ENCODE results near the gene GRXCR1.

- TF ChIP-seq CTCF (tag by site-specific recombination; IDR thresholded peaks at IDR 0.05), result no peak
- no peak for TF ChIP-seq KLF1 (tag by site-specific recombination; IDR thresholded peaks at IDR 0.05)
- TF ChIP-seq REST (tag by site-specific recombination; IDR thresholded peaks at IDR 0.05), result no peak
- no peak for TF ChIP-seq ZNF416 (tag by site-specific recombination; IDR thresholded peaks at IDR 0.05)
- no peak for TF ChIP-seq ZNF664 (tag by site-specific recombination; IDR thresholded peaks at IDR 0.05)
- no peak for TF ChIP-seq ZNF169 (tag by site-specific recombination; IDR thresholded peaks at IDR 0.05)
- TF ChIP-seq YY1 (tag by site-specific recombination; IDR thresholded peaks at IDR 0.05), result no peak
- no peak for TF ChIP-seq ZNF76 (tag by site-specific recombination; IDR thresholded peaks at IDR 0.05; ENCODE audit: borderline replicate concordance, low read depth)
- TF ChIP-seq ZBTB10 (tag by site-specific recombination; IDR thresholded peaks at IDR 0.05), result no peak
- no peak for TF ChIP-seq OVOL3 (tag by site-specific recombination; IDR thresholded peaks at IDR 0.05)
- no peak for TF ChIP-seq ZNF140 (tag by site-specific recombination; IDR thresholded peaks at IDR 0.05)
- no peak for TF ChIP-seq PBX3 (CRISPR knock-in tag; IDR thresholded peaks at IDR 0.05)
- no peak for TF ChIP-seq RBAK (tag by site-specific recombination; IDR thresholded peaks at IDR 0.05)
Observed at GRCh38 chr4:42915484-42915883, 23.0 kb downstream of the GRXCR1 start.

Data from HEK293 (cell line).